Thyroid gland (tissue), 4 donors: ENCODE data around the gene PRLR. TPM values are rescaled to one million over a fixed set of nuclear protein-coding genes. Genes with fewer than 3 reads are reported as not detected.

Experiments used
- DNase-seq, 2 donors: peaks; one replicate each; pipeline ENCODE4 v3.0.0-alpha.2; 2019
- H3K27ac ChIP-seq, 3 donors: fragments of 200-600 bp; sonication (generic); 1 replicate in 2 of 3; 2 replicates in 1 of 3; pipeline ENCODE4 v1.5.1; 2016 to 2019; ENCODE audit warnings: mild to moderate bottlenecking in 1 of 3, moderate library complexity in 1 of 3
- H3K27me3 ChIP-seq: fragments of 200-600 bp; sonication (generic); one replicate; pipeline ENCODE4 v1.5.1; 2019
- H3K36me3 ChIP-seq, 2 donors: fragments of 200-600 bp; sonication (generic); one replicate each; pipeline ENCODE4 v1.5.1; 2016 to 2019
- H3K4me1 ChIP-seq, 2 donors: fragments of 200-600 bp; sonication (generic); one replicate each; pipeline ENCODE4 v1.5.1; 2017 to 2019
- H3K4me3 ChIP-seq, 3 donors: fragments of 200-600 bp; sonication (generic); replicated peaks in 1 of 3; 1 replicate in 2 of 3; 2 replicates in 1 of 3; pipeline ENCODE4 v1.5.1; 2016; ENCODE audit warnings: mild to moderate bottlenecking in 1 of 3
- H3K9me3 ChIP-seq: fragments of 200-600 bp; sonication (generic); one replicate; pipeline ENCODE4 v1.5.1; 2017
- CTCF ChIP-seq, 6 experiments: fragments of 200-600 bp in 3 of 6; fragments of 450-650 bp in 3 of 6; sonication (generic) in 3 of 6; IDR thresholded peaks; one replicate each; pipeline ENCODE4 v1.5.1; 2016 to 2019; ENCODE audit warnings: antibody characterized with exemption in 6 of 6, mild to moderate bottlenecking in 2 of 6, inconsistent platforms in 1 of 6, moderate library complexity in 1 of 6
- POLR2A ChIP-seq, 2 donors: fragments of 450-650 bp; IDR thresholded peaks; one replicate each; pipeline ENCODE4 v1.6.1; 2017; ENCODE audit warnings: antibody characterized with exemption in 2 of 2, mild to moderate bottlenecking in 2 of 2, moderate library complexity in 1 of 2
- WGBS, 2 donors: methylation state at CpG; one replicate each; pipeline ENCODE4 v1.1.5; 2017; 5-methylcytosine and 5-hydroxymethylcytosine counted together
- intact Hi-C: fragments of 100-400 bp; cut with DNase I; formaldehyde crosslinking; loops from one replicate; pipeline ENCODE4 v1.15.1; 2023
- total RNA-seq, 4 donors: library from RNA; depleted of rRNA; stranded (reverse); fragments of >200 nt; gene quantifications; one replicate each; pipeline ENCODE4 v1.2.3, GENCODE V29; 2016

Gene PRLR
- total RNA-seq: 1 to 10 TPM in 1 of 4 donors, under 1 TPM in 2, not detected in 1; 0.20 to 1.7 (median 0.22) TPM

DNA sequence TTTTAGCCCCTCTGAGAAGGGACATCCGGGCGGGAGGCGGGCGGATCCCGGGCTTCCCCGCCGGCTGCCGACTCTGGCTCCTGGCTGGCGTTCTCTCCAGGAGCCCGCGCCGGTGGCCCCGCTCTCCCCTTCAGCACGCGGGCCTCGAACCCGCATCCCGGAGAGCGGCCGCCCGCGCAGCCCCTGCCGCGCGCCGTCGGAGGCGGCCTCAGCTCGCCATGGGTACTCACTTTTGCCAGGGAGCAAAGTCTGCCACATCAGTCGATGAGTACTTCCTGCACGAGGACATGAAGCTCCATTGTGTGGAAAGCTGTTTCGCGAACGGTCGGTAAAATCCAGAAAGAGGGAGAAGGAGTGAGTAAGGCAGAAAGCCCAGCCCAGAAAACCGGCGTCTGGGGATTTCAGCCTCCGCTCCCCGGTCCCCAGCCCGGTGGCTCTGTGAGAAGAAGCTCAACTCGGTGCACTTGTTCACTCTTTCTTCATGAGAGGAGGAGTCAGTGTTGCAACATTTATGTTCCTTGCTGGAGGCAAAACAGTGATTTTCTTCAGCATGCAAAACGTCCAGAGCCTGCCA lies at the start of gene PRLR:
PRLR (minus strand) TSS at position 450 of the 574 bp plus-strand sequence. CDS start 140,867 bp downstream, outside the sequence.
- intact Hi-C loops: no loop called here
- no peaks in the 10 kb centered on the region for H3K36me3 ChIP-seq
- peak within 1 kb of the TSS in 2 of 3 donors; percentile 0 to 20 for H3K4me3 ChIP-seq
- no peaks in the 10 kb centered on the region for H3K9me3 ChIP-seq
- H3K4me1 ChIP-seq: peaks cover 7 to 13% of the 10 kb centered on the region in 2 donors
- 0 to 2% methylated on average over 21 to 37 of the region's 42 CpGs for WGBS, 2 donors
- DNase-seq: peak; percentile 31 to 33
- TF ChIP-seq POLR2A (IDR thresholded peaks at IDR 0.05) (no peak), CTCF (IDR thresholded peaks at IDR 0.05) (no peak)
- peak within 1 kb of the TSS in 1 of 3 donors; percentile 53 for H3K27ac ChIP-seq
- no peaks in the 10 kb centered on the region for H3K27me3 ChIP-seq

GRCh38 chr5:35274839-35275509 lies 44.7 kb upstream of the PRLR start:
- no peaks in the 10 kb centered on the region for H3K36me3 ChIP-seq
- intact Hi-C loops: no loop called here
- no peak for DNase-seq
- TF ChIP-seq CTCF (IDR thresholded peaks at IDR 0.05) (no peak), POLR2A (IDR thresholded peaks at IDR 0.05) (no peak)
- no peaks in the 10 kb centered on the region for H3K4me1 ChIP-seq
- H3K9me3 ChIP-seq: no peaks in the 10 kb centered on the region
- H3K27ac ChIP-seq: no peak overlapping the region
- no peak overlapping the region for H3K4me3 ChIP-seq
- no peaks in the 10 kb centered on the region for H3K27me3 ChIP-seq
- 34 to 45% methylated on average over 2 of the region's 2 CpGs for WGBS, 2 donors

- H3K4me1 ChIP-seq: peaks cover 4 to 6% of the 10 kb centered on the region in 2 donors
- no peak for TF ChIP-seq CTCF (IDR thresholded peaks at IDR 0.05)
- no peak for TF ChIP-seq POLR2A (IDR thresholded peaks at IDR 0.05)
- no peaks in the 10 kb centered on the region for H3K9me3 ChIP-seq
- H3K36me3 ChIP-seq: no peaks in the 10 kb centered on the region
- H3K27me3 ChIP-seq: no peaks in the 10 kb centered on the region
- no peak overlapping the region for H3K27ac ChIP-seq
- 88 to 96% methylated on average over 1 of the region's 1 CpG for WGBS, 2 donors
- intact Hi-C loops: no loop called here
- H3K4me3 ChIP-seq: no peak overlapping the region
- DNase-seq: no peak
Observed at GRCh38 chr5:35269006-35269405, 38.7 kb upstream of the PRLR start.

- DNase-seq: no peak
- Histone ChIP-seq H3K27ac (no peak overlapping the region), H3K4me1 (peaks cover 4 to 6% of the 10 kb centered on the region in 2 donors), H3K36me3 (no peaks in the 10 kb centered on the region), H3K27me3 (no peaks in the 10 kb centered on the region), H3K4me3 (no peak overlapping the region), H3K9me3 (no peaks in the 10 kb centered on the region)
- no peak for TF ChIP-seq POLR2A (IDR thresholded peaks at IDR 0.05)
- no peak for TF ChIP-seq CTCF (IDR thresholded peaks at IDR 0.05)
- intact Hi-C loops: no loop called here
- WGBS, 2 donors: 29 to 30% methylated on average over 3 of the region's 3 CpGs
Observed at GRCh38 chr5:35266276-35266675, 36.0 kb upstream of the PRLR start.

- Histone ChIP-seq H3K4me1 (peaks cover 4 to 6% of the 10 kb centered on the region in 2 donors), H3K4me3 (no peak overlapping the region), H3K27me3 (no peaks in the 10 kb centered on the region), H3K36me3 (no peaks in the 10 kb centered on the region), H3K27ac (no peak overlapping the region), H3K9me3 (no peaks in the 10 kb centered on the region)
- intact Hi-C loops: no loop called here
- no peak for DNase-seq
- no peak for TF ChIP-seq CTCF (IDR thresholded peaks at IDR 0.05)
- no peak for TF ChIP-seq POLR2A (IDR thresholded peaks at IDR 0.05)
- 92 to 96% methylated on average over 2 of the region's 2 CpGs for WGBS, 2 donors
Observed at GRCh38 chr5:35264509-35264908, 34.2 kb upstream of the PRLR start.
